Measurements from ENCODE around the gene TRPM3.
"Not testable (repeated sequence)": the region's sequence is repeated elsewhere in the genome, so short reads cannot be mapped to it uniquely, and the experiment has no call there.

Gene TRPM3

DNA sequence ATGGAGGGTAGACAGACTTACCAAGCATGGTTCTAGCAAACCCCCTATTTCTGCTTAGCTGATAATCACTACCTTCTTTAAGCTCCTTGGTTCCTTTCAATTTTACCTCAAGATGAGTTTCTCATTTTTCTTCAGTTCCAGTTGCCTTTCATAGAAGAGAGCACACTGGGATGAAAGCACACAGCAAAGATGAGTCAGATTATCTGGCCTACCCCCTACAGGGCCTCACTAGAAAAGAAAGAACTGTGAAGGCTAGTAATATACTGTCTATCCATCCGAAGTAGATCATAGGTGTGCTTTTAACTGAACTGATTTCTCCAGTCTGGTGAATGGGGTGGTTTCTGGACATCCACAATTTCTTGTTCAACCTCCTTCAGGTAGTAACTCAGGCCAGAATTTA is 122.5 kb downstream of the TRPM3 start:
- DNase-seq (ENCODE audit: low read depth) = no peak

DNA sequence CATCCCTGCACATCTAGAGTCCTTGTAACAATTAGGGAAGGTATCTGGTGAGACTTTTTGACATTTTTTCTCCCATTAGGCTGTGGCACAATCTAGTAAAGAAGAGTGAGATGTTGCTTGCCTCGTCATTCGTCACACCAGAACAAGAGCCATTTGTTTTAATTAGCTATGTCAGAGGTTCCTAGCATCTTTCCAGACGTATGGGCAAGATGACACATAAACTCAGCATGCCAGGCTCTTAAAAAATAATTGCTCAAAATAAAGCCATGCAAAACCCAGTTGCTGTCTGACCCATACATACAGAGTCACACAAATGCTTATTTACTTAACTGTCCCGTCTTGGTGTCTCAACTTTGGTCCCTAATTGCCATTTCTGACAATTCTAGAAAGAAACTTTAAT is 125.9 kb downstream of the TRPM3 start:
- DNase-seq (ENCODE audit: low read depth) = no peak

GRCh38 chr9:70994582-70994981 is 126.8 kb downstream of the TRPM3 start:
- no peak for DNase-seq (ENCODE audit: low read depth)

DNA sequence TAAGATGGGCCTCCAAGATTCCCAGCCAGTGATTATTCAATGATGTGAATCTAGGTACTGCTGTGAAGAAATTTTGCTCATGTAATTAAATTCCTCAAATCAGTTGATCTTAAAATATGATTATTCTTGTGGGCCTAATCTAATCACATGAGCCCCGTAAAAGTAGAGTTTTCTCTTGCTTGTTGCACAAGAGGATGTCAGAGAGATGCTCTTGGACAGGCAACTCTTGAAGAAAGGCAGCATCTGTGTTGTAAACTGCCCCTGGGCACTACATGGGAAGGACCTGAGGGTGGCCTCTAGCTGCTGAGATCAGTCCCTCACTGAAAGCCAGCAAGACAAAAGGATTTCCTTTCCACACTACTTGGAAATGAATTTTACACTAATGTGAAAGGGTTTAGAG is 132.9 kb downstream of the TRPM3 start:
- no peak for DNase-seq (ENCODE audit: low read depth)

- DNase-seq (ENCODE audit: low read depth) = no peak
Measured at GRCh38 chr9:70987986-70988385, 133.4 kb downstream of the TRPM3 start.

DNA sequence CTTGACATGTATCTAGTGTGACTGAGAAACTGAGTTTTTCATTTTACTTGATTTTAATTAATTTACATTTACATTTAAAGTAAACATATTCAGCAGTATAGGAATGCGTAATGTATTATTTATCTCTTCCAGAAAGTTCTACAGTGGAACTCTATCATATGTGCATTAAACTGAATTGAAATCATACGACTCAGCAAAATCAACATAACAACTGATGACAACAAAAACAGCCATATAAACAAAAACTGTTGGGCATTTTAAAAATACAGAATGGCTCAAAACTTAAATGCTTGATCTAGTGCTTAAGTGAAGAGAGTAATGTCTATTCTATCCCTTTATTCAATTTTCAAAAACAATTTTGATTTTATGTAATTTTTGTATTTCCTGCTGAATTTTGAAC is 134.4 kb downstream of the TRPM3 start:
- DNase-seq (ENCODE audit: low read depth) = no peak

- no peak for DNase-seq (ENCODE audit: low read depth)
Measured at GRCh38 chr9:70983723-70984295, 137.6 kb downstream of the TRPM3 start.

GRCh38 chr9:70981312-70981711 is 140.1 kb downstream of the TRPM3 start:
- DNase-seq (ENCODE audit: low read depth) = no peak

DNA sequence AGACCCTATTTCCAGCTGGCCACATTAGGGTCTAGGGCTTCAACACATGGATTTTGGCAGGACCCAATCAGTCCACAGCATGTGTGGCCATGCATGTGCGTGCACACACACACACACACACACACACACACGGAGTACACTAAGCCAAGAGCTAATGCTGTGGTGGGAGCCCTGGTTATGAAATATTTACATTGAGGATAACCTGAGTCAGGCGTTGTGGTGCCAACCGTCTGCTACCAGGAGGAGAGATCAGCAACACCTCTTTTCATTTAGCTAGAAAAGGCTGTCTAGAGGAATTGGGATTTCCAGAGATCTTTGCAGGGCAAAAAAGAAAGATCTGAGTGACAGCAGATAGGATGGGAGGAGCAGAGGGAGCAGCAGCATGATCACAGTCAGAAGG is 141.5 kb downstream of the TRPM3 start:
- DNase-seq (ENCODE audit: low read depth) = no peak

- no peak for DNase-seq (ENCODE audit: low read depth)
Measured at GRCh38 chr9:70978085-70978484, 143.3 kb downstream of the TRPM3 start.

GRCh38 chr9:70975821-70976220 is 145.6 kb downstream of the TRPM3 start:
- DNase-seq (ENCODE audit: low read depth) = no peak

- no peak for DNase-seq (ENCODE audit: low read depth)
Measured at GRCh38 chr9:70971723-70972122, 149.7 kb downstream of the TRPM3 start.

DNA sequence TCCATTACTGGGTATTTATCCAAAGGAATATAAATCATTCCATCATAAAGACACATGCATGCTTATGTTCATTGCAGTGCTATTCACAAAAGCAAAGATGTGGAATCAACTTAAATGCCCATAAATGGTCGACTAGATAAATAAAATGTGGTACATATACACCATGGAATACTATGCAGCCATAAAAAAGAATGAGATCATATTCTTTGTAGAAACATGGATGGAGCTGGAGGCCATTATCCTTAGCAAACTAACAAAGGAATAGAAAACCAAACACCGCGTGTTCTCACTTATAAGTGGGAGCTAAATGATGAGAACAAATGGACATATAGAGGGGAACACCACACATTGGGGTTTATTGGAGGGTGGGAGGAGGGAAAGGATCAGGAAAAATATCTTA is 155.0 kb downstream of the TRPM3 start:
- not testable (repeated sequence) for DNase-seq (ENCODE audit: low read depth)

DNA sequence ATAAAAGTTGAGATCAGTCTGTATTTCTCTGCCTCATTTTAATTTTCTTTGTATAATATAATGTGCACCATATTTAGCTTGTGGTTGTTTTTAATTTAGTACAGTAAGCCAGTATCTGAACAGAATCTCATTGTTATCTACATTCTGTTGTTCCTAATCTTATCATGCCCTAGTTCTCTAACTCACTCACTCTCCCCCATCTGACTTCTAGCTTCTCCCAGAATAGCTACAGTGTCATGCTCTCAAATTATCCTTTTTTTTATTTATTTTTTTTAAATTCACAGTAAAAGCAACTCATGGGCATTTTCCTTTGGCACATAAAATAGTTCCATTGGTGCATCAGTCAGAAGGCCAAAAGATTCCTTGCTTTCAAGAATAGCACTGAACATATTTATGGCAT is 156.6 kb downstream of the TRPM3 start:
- no peak for DNase-seq (ENCODE audit: low read depth)

DNA sequence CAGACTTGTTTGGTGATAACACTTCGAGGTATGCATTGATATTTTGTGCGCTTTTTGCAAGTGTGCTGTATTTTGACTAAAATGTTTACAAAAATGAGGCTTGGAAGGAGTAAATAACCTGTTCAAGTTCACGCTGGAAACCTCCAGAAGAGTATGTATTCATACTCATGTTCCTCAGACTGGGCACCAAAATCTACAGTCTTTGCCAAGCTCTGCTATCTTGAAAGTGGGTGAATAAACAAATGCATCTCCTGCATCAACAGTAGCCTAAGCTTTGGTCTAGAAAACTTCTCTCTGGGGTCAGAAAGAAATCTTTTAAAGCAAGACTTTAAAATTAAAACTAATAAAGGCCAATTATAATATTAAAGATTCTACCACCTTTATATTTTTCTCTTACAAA is 157.9 kb downstream of the TRPM3 start:
- DNase-seq (ENCODE audit: low read depth) = no peak

DNA sequence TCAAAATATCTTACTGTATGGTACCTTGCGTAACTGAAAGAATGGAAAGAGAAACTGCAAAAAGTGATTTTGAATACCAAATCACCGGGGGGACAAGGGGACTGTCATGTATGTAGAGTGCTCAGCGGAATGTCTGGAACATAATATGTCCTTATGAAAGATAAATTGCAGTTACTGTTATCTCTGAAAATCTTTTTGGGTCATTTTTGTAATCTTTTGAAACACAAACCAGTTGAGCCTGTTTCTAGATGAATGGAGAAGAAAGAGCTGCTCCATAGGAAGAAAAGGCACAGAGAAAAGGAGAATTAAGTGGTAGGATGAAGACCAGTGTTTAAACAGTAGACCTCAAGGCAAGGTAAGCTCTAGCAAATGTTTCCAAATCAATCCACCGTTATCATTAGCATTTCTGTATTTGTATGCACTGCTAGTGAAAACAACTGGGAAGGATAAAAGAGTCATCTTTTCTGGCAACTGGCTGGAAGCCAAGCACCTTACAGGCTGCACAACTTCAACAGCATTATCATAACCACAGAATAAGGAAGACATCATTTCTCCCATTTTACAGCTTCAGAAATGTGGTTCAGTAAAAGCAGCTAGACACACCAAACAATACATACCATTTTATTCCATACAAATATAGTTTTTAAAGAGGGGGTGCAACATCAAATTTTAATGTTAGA is 158.5 kb downstream of the TRPM3 start:
- DNase-seq (ENCODE audit: low read depth) = no peak

DNA sequence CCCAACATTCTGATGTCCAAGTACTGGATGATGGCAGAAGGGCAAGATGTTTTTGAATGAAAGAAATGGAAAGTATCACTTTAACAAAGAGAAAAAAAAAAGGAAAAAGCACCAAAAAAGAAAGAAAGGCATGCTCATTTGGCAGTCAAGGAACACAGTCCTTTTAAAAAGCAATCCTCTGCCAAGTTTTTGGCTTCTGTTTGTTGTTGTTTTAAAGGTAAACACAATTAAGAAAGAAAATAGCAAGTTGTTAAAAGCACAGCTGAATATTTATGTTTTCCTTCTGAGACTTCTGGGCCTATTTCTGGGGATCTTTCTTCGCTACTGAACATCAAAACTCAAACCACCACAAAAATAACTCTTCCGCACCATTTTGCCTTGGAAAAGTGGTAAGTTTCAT is 162.1 kb downstream of the TRPM3 start:
- DNase-seq (ENCODE audit: low read depth) = no peak

GRCh38 chr9:70954596-70955143 is 166.8 kb downstream of the TRPM3 start:
- no peak for DNase-seq (ENCODE audit: low read depth)

- no peak for DNase-seq (ENCODE audit: low read depth)
Measured at GRCh38 chr9:70954126-70954525, 167.3 kb downstream of the TRPM3 start.

DNA sequence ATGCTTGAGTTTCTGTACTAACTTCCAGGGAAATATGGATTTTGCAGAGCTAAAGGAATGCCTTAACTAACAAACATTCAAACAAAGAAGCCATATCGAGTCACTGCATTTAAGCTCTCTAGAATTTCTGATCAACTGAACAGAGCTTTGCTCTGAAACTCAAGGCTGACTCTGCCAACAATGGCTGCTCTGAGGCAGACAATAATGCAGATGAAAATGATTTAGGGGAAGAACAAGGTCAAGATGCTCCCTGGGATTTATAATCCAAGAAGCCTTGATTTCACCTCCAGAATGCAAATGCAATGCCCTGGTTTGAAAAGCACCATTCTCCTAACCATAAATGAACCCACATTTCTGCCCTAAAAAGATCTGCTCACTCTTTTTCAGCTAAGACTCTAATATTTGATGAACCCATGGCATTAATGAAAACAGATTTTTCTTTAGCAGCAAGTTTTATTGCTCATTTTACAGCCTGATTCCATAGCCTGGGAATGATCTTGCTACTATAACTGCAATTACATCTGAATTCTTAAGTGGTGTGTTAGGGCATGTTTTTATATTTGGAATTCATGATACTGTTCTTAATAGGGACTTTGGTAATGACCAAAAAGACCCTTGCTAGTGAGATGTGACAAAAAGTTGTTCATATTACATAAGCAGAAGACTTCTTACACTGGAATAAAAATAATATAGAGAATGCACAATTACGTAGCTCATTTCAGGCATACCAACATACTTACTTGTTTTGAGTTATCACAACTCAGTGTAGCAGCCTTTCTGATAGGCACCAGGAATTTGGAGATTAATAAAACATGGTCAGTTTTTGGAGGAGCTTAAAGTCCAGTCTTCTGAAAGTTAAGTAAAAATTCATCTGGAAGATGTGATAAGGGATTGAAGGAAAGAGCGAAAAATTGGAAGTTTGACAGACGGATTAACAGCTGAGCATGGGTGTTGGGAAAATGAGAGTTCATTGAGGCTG is 169.4 kb downstream of the TRPM3 start:
- no peak for DNase-seq (ENCODE audit: low read depth)

GRCh38 chr9:70950270-70950669 is 171.2 kb downstream of the TRPM3 start:
- DNase-seq (ENCODE audit: low read depth) = no peak

GRCh38 chr9:70949239-70949638 is 172.2 kb downstream of the TRPM3 start:
- no peak for DNase-seq (ENCODE audit: low read depth)

- DNase-seq (ENCODE audit: low read depth) = no peak
Measured at GRCh38 chr9:70948744-70949143, 172.7 kb downstream of the TRPM3 start.
